K562 (cell line): Measurements from ENCODE around the gene CMBL. TPM values are rescaled to one million over a fixed set of nuclear protein-coding genes. Genes with fewer than 3 reads are reported as not detected.

Source experiments
- AFF4 ChIP-seq: sonication (generic); formaldehyde crosslinking; IDR thresholded peaks from 2 replicates; pipeline ENCODE4 v1.8.0; 2023; ENCODE audit warnings: mild to moderate bottlenecking, missing genetic modification reagents
- ATF4 ChIP-seq: fragments of 450-650 bp; formaldehyde crosslinking; IDR thresholded peaks from 2 replicates; pipeline ENCODE4 v1.4.0; 2022; ENCODE audit warnings: mild to moderate bottlenecking, moderate library complexity
- MAFF ChIP-seq: IDR thresholded peaks from 2 replicates; pipeline ENCODE4 v1.6.1; 2012; ENCODE audit warnings: low read length, improper control_type of control experiment
- NFYB ChIP-seq: IDR thresholded peaks from 2 replicates; pipeline ENCODE4 v1.6.1; 2011; ENCODE audit warnings: mild to moderate bottlenecking, moderate library complexity; ENCODE audit not compliant: insufficient read length; ENCODE audit errors: extremely low read depth
- NR0B1 ChIP-seq: fragments of 450-650 bp; IDR thresholded peaks from one replicate; pipeline ENCODE4 v1.6.1; 2018; ENCODE audit warnings: mild to moderate bottlenecking, moderate library complexity; ENCODE audit not compliant: partially characterized antibody
- PHF20 ChIP-seq: fragments of 450-650 bp; IDR thresholded peaks from 2 replicates; pipeline ENCODE4 v1.6.1; 2018; ENCODE audit not compliant: partially characterized antibody
- PRDM10 ChIP-seq: fragments of 450-650 bp; IDR thresholded peaks from 2 replicates; pipeline ENCODE4 v1.6.1; 2018; ENCODE audit not compliant: partially characterized antibody
- THAP12 ChIP-seq: fragments of 250-450 bp; sonication (Bioruptor Pico); IDR thresholded peaks from 2 replicates; pipeline ENCODE4 v1.9.0; 2021; ENCODE audit warnings: mild to moderate bottlenecking, inconsistent platforms
- THAP7 ChIP-seq: fragments of 250-450 bp; sonication (Bioruptor Pico); IDR thresholded peaks from 2 replicates; pipeline ENCODE4 v1.5.0; 2021
- USF2 ChIP-seq: sonication (generic); formaldehyde crosslinking; IDR thresholded peaks from 2 replicates; pipeline ENCODE4 v1.5.0; 2020; ENCODE audit warnings: missing genetic modification reagents
- ZNF586 ChIP-seq: fragments of 450-650 bp; formaldehyde crosslinking; conservative IDR thresholded peaks from 2 replicates; pipeline ENCODE4 v1.4.0; 2020; ENCODE audit warnings: mild to moderate bottlenecking, moderate library complexity
- polyA plus RNA-seq, 8 experiments: library from polyadenylated mRNA; depleted of rRNA in 4 of 8; stranded (reverse) in 5 of 8; unstranded in 3 of 8; fragments of >200 nt; fragmentation: Nextera tagmentation in 2 of 8; fragmentation: Illumina TruSeq in 1 of 8; extraction: Ambion mirVana in 2 of 8; extraction: Trizol in 1 of 8; gene quantifications; 2 replicates each; pipeline versions ENCODE4 v1.2.1 to v1.2.3, GENCODE V29; 2011 to 2014; ENCODE audit warnings: inconsistent platforms in 1 of 8, missing spikeins in 1 of 8
- total RNA-seq, 7 experiments: library from RNA; depleted of rRNA in 6 of 7; stranded (reverse); fragments of >200 nt in 6 of 7; fragmentation: Illumina TruSeq in 2 of 7; extraction: Trizol in 2 of 7; gene quantifications; 2 replicates each; pipeline versions ENCODE4 v1.2.1 to v1.2.3, GENCODE V29; 2011 to 2021; ENCODE audit warnings: low replicate concordance in 1 of 7

The CMBL gene
- total and polyA plus RNA-seq, 9 of the 15 experiments (the other 6 are each of a cell fraction or from before 2014, with no cell fraction given): 22.6 to 192 (median 71.1) TPM

GRCh38 chr5:10249948-10250805 lies 57.5 kb downstream of the CMBL start, which contains the start of gene CCT5 (continued):
- TF ChIP-seq AFF4 (CRISPR knock-in tag) (peak; percentile 84), MAFF (peak; percentile 87), NFYB (no peak), THAP7 (no peak), PHF20 (peak; percentile 36), ATF4 (CRISPR knock-in tag) (peak; percentile 76; the same call in 1 of the 2 replicates), THAP12 (CRISPR knock-in tag) (peak; percentile 80; the same call in 1 of the 2 replicates), ZNF586 (CRISPR knock-in tag) (no peak), NR0B1 (no peak), USF2 (CRISPR knock-in tag) (no peak), PRDM10 (peak; percentile 100)
